ENCODE data around the gene SENP3. TPM values are rescaled to one million over a fixed set of nuclear protein-coding genes. Genes with fewer than 3 reads are reported as not detected.

The SENP3 gene
- total RNA-seq, 2 experiments from 2014 or later, result 77.6 to 100 TPM

- no peaks in the 10 kb centered on the region for H3K79me2 ChIP-seq (ENCODE audit: insufficient read depth, low read depth, low read length)
- peaks cover 83% of the 10 kb centered on the region for H3K36me3 ChIP-seq (ENCODE audit: insufficient read depth, low read length)
- no peak for DNase-seq (ENCODE audit: low spot score)
- no peak overlapping the region for H3K4me3 ChIP-seq (ENCODE audit: low read depth, low read length, poor library complexity, severe bottlenecking)
- TF ChIP-seq EZH2phosphoT487 (IDR thresholded peaks at IDR 0.05; ENCODE audit: borderline replicate concordance, low read depth, low read length) (no peak), CTCF (conservative IDR thresholded peaks at IDR 0.05; ENCODE audit: low read length) (no peak)
- no peaks in the 10 kb centered on the region for H3K9me2 ChIP-seq (ENCODE audit: insufficient read depth, low read length)
- H3K4me2 ChIP-seq (ENCODE audit: low read length), result no peak overlapping the region
- no peak overlapping the region for H3K27ac ChIP-seq (ENCODE audit: low read depth, low read length, poor library complexity, severe bottlenecking)
- BruUV-seq (replicated peaks), result no TSS peak
- no peaks in the 10 kb centered on the region for H3K9me3 ChIP-seq (ENCODE audit: low read length)
- H3K4me1 ChIP-seq (ENCODE audit: insufficient read depth, low read length, poor library complexity, severe bottlenecking), result no peaks in the 10 kb centered on the region
- CTCF ChIA-PET (ENCODE audit: unreplicated experiment), result interaction anchor here (0.5 to 3.2 kb wide), 3 partner anchors 26 to 78 kb away, joined by 3 to 18 read pairs (median 3); partner anchors contain the start of gene TMEM102
- no peak overlapping the region for H2AFZ ChIP-seq (ENCODE audit: low read length)
- POLR2A ChIA-PET, result interaction anchor here (0.8 to 1.1 kb wide), 2 partner anchors 9 to 27 kb away, joined by 3 read pairs; no protein-coding TSS in a partner anchor
- intact Hi-C loops (cut with micrococcal nuclease; ENCODE audit: unreplicated experiment), result no loop called here
- 0 out of 2 replicates have a peak, but pooled peaks cover 4% of the 10 kb centered on the region for H4K20me1 ChIP-seq (ENCODE audit: insufficient read depth, low read length)
Measured at GRCh38 chr17:7512824-7513540, 48.7 kb upstream of the SENP3 start.

GRCh38 chr17:7513850-7514419 is 47.8 kb upstream of the SENP3 start:
- H3K36me3 ChIP-seq (ENCODE audit: insufficient read depth, low read length), result peaks cover 74% of the 10 kb centered on the region
- H3K4me2 ChIP-seq (ENCODE audit: low read length), result no peak overlapping the region
- H3K79me2 ChIP-seq (ENCODE audit: insufficient read depth, low read depth, low read length), result no peaks in the 10 kb centered on the region
- no peak for DNase-seq (ENCODE audit: low spot score)
- intact Hi-C loops (cut with micrococcal nuclease; ENCODE audit: unreplicated experiment), result loop anchor here (1.0 kb wide), 1 partner anchor 47 kb away; the partner anchor contains the start of gene SENP3
- H3K9me2 ChIP-seq (ENCODE audit: insufficient read depth, low read length), result no peaks in the 10 kb centered on the region
- TF ChIP-seq EZH2phosphoT487 (IDR thresholded peaks at IDR 0.05; ENCODE audit: borderline replicate concordance, low read depth, low read length) (no peak), CTCF (conservative IDR thresholded peaks at IDR 0.05; ENCODE audit: low read length) (no peak)
- H3K9me3 ChIP-seq (ENCODE audit: low read length), result no peaks in the 10 kb centered on the region
- no peaks in the 10 kb centered on the region for H3K4me1 ChIP-seq (ENCODE audit: insufficient read depth, low read length, poor library complexity, severe bottlenecking)
- no peak overlapping the region for H3K27ac ChIP-seq (ENCODE audit: low read depth, low read length, poor library complexity, severe bottlenecking)
- TSS peak; percentile 88 for BruUV-seq (replicated peaks)
- H2AFZ ChIP-seq (ENCODE audit: low read length), result no peak overlapping the region
- ChIA-PET POLR2A (no interaction called here), CTCF (ENCODE audit: unreplicated experiment) (interaction anchor here (0.6 to 3.2 kb wide), 2 partner anchors 47 to 75 kb away, joined by 3 to 18 read pairs; no protein-coding TSS in a partner anchor)
- no peak overlapping the region for H3K4me3 ChIP-seq (ENCODE audit: low read depth, low read length, poor library complexity, severe bottlenecking)
- H4K20me1 ChIP-seq (ENCODE audit: insufficient read depth, low read length), result 0 out of 2 replicates have a peak, but pooled peaks cover 4% of the 10 kb centered on the region
